GM21717 (cell line): Measurements from ENCODE around the gene ZKSCAN5.
"Not testable (repeated sequence)": the region's sequence is repeated elsewhere in the genome, so short reads cannot be mapped to it uniquely, and the experiment has no call there.

Experiments used
- ATAC-seq: cut with Tn5 transposase; IDR thresholded peaks from one replicate; pipeline ENCODE4 v1.9.1; 2021; ENCODE audit warnings: mild to moderate bottlenecking, moderate library complexity; ENCODE audit not compliant: unreplicated experiment

ZKSCAN5 gene

GRCh38 chr7:99580778-99581332 lies 76.4 kb downstream of the ZKSCAN5 start:
- ATAC-seq: not testable (repeated sequence)
